B cell (primary cell): ENCODE measurements around the gene WDR90.

Experiments used
- EZH2 ChIP-seq: IDR thresholded peaks from 2 replicates; pipeline ENCODE4 v1.6.1; 2012; ENCODE audit warnings: borderline replicate concordance, low read depth, mild to moderate bottlenecking, moderate library complexity, low read length; ENCODE audit not compliant: insufficient read depth, poor library complexity, severe bottlenecking
- TF ChIP-seq, protein P1 (sequence below): fragments of 200-600 bp; IDR thresholded peaks from one replicate; pipeline ENCODE4 v1.8.0; 2022; ENCODE audit warnings: antibody characterized with exemption, mild to moderate bottlenecking

GRCh38 chr16:617855-618254, 31.3 kb upstream of the WDR90 start:
- TF ChIP-seq, protein P1, sequence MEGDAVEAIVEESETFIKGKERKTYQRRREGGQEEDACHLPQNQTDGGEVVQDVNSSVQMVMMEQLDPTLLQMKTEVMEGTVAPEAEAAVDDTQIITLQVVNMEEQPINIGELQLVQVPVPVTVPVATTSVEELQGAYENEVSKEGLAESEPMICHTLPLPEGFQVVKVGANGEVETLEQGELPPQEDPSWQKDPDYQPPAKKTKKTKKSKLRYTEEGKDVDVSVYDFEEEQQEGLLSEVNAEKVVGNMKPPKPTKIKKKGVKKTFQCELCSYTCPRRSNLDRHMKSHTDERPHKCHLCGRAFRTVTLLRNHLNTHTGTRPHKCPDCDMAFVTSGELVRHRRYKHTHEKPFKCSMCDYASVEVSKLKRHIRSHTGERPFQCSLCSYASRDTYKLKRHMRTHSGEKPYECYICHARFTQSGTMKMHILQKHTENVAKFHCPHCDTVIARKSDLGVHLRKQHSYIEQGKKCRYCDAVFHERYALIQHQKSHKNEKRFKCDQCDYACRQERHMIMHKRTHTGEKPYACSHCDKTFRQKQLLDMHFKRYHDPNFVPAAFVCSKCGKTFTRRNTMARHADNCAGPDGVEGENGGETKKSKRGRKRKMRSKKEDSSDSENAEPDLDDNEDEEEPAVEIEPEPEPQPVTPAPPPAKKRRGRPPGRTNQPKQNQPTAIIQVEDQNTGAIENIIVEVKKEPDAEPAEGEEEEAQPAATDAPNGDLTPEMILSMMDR, result no peak
- no peak for TF ChIP-seq EZH2
